Measurements from ENCODE around the gene PLA2G4C. TPM values are rescaled to one million over a fixed set of nuclear protein-coding genes. Genes with fewer than 3 reads are reported as not detected.

PLA2G4C gene
- total RNA-seq, 2 donors from 2014 or later, result 1.7 to 6.8 TPM

DNA sequence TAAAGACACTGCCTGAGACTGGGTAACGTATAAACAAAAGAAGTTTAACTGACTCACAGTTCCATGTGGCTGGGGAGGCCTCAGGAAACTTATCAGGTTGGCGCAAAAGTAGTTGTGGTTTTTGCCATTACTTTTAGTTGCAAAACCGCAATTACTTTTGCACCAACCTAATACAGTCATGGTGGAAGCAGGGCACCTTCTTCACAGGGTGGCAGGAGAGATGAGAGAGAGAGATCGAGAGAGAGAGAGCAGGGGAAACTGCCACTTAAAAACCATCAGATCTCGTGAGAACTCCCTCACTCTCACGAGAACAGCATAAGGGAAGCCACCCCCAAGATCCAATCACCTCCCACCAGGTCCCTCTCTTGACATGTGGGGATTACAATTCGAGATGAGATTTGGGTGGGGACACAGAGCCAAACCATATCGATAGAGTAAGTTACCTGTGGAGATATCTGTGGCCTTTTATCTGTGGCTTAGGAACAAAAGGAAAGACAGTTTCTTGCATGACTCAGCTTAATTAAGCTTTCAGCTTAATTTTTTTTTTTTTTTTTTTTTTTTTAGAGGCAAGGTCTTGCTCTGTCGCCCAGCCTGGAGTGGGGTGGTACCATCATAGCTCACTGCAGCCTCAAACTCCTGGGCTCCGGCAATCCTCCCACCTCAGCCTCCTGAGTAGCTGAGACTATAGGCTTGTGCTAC, 59.1 kb downstream of the PLA2G4C start:
- DNase-seq, result no peak
- Histone ChIP-seq H3K9me3 (no peaks in the 10 kb centered on the region), H3K4me3 (no peak overlapping the region), H3K4me1 (no peaks in the 10 kb centered on the region), H3K27me3 (no peaks in the 10 kb centered on the region), H3K9ac (ENCODE audit: low read depth in 2 of 2, low read length in 2 of 2) (no peak overlapping the region), H3K27ac (no peak overlapping the region), H3K36me3 (no peaks in the 10 kb centered on the region)
- intact Hi-C loops (cut with DNase I), result no loop called here
- TF ChIP-seq, protein P1, sequence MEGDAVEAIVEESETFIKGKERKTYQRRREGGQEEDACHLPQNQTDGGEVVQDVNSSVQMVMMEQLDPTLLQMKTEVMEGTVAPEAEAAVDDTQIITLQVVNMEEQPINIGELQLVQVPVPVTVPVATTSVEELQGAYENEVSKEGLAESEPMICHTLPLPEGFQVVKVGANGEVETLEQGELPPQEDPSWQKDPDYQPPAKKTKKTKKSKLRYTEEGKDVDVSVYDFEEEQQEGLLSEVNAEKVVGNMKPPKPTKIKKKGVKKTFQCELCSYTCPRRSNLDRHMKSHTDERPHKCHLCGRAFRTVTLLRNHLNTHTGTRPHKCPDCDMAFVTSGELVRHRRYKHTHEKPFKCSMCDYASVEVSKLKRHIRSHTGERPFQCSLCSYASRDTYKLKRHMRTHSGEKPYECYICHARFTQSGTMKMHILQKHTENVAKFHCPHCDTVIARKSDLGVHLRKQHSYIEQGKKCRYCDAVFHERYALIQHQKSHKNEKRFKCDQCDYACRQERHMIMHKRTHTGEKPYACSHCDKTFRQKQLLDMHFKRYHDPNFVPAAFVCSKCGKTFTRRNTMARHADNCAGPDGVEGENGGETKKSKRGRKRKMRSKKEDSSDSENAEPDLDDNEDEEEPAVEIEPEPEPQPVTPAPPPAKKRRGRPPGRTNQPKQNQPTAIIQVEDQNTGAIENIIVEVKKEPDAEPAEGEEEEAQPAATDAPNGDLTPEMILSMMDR (IDR thresholded peaks at IDR 0.05), result no peak

GRCh38 chr19:48044561-48044960, 66.1 kb downstream of the PLA2G4C start:
- H3K27me3 ChIP-seq, result no peaks in the 10 kb centered on the region
- TF ChIP-seq, protein P1 (IDR thresholded peaks at IDR 0.05), result no peak

DNA sequence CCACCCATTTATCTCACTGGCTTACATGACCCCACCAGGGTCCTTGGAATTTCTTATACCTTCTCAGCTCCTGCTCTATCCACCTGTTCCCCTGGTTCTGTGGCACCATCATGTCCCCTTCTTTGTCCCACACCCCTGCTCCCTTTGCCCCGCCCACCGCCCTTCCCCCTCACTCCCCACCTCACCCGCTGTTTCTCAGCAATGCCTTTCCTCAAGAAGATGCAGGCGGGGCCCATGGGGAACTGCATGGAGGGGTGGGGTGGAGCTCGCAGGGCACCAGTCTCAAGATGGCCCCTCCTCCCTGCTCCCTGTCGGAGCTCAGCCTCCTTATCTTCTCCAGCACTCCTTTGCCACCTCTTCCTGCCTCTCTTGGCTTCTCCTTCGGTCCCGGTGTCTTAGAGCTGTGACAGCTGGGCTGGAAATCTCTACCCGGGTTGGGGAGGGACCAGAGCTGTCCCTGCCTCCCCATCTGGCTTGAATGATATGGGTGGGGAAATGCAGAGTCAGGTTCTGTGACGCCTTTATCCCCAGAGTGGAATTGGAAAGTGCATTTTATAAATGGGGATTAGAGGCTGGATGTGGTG, 66.8 kb downstream of the PLA2G4C start, which contains the start of gene CABP5:
CABP5 (minus strand) TSS at position 405 of the 584 bp plus-strand sequence; CDS start at position 248, 157 bp downstream.
- Histone ChIP-seq H3K9me3 (no peaks in the 10 kb centered on the region), H3K27ac (no peak within 1 kb of the TSS), H3K36me3 (no peaks in the 10 kb centered on the region), H3K27me3 (no peaks in the 10 kb centered on the region), H3K4me3 (no peak within 1 kb of the TSS), H3K4me1 (no peaks in the 10 kb centered on the region), H3K9ac (ENCODE audit: low read depth in 2 of 2, low read length in 2 of 2) (no peak within 1 kb of the TSS)
- intact Hi-C loops (cut with DNase I), result no loop called here
- no peak for DNase-seq
- TF ChIP-seq, protein P1 (IDR thresholded peaks at IDR 0.05), result no peak

More at GRCh38 chr19:48044561-48044960, 66.1 kb downstream of the PLA2G4C start:
- no peak overlapping the region for H3K27ac ChIP-seq
- H3K4me3 ChIP-seq, result no peak overlapping the region
- H3K4me1 ChIP-seq, result no peaks in the 10 kb centered on the region
- no peak for DNase-seq
- intact Hi-C loops (cut with DNase I), result no loop called here
- no peaks in the 10 kb centered on the region for H3K9me3 ChIP-seq
- no peaks in the 10 kb centered on the region for H3K36me3 ChIP-seq
- no peak overlapping the region for H3K9ac ChIP-seq (ENCODE audit: low read depth in 2 of 2, low read length in 2 of 2)

- DNase-seq, result no peak
- H3K36me3 ChIP-seq, result no peaks in the 10 kb centered on the region
- H3K4me1 ChIP-seq, result no peaks in the 10 kb centered on the region
- no peaks in the 10 kb centered on the region for H3K9me3 ChIP-seq
- H3K27ac ChIP-seq, result no peak overlapping the region
- TF ChIP-seq, protein P1 (IDR thresholded peaks at IDR 0.05), result no peak
- H3K4me3 ChIP-seq, result no peak overlapping the region
- no peak overlapping the region for H3K9ac ChIP-seq (ENCODE audit: low read depth in 2 of 2, low read length in 2 of 2)
- no peaks in the 10 kb centered on the region for H3K27me3 ChIP-seq
- intact Hi-C loops (cut with DNase I), result no loop called here
Measured at GRCh38 chr19:48041877-48042580, 68.6 kb downstream of the PLA2G4C start.

GRCh38 chr19:48036765-48037164, 73.9 kb downstream of the PLA2G4C start:
- Histone ChIP-seq H3K27me3 (no peaks in the 10 kb centered on the region), H3K27ac (no peak overlapping the region), H3K36me3 (no peaks in the 10 kb centered on the region), H3K9ac (ENCODE audit: low read depth in 2 of 2, low read length in 2 of 2) (no peak overlapping the region), H3K4me1 (no peaks in the 10 kb centered on the region), H3K9me3 (no peaks in the 10 kb centered on the region), H3K4me3 (no peak overlapping the region)
- intact Hi-C loops (cut with DNase I), result no loop called here
- TF ChIP-seq, protein P1 (IDR thresholded peaks at IDR 0.05), result no peak
- no peak for DNase-seq
